HFF-Myc (cell line): ENCODE results near the gene LRRC52.

Experiments
- DNase-seq: peaks from one replicate; pipeline ENCODE4 v3.0.0-alpha.2; 2011; ENCODE audit warnings: low read depth; ENCODE audit errors: extremely low read depth
- H3K4me3 ChIP-seq: replicated peaks from 2 replicates; pipeline ENCODE4 v1.5.1; 2011; ENCODE audit warnings: low read depth, mild to moderate bottlenecking, control low read depth, low read length
- CTCF ChIP-seq: IDR thresholded peaks from 2 replicates; pipeline ENCODE4 v1.5.1; 2012; ENCODE audit warnings: mild to moderate bottlenecking, low read depth, low read length, control low read depth; ENCODE audit errors: missing control alignments

The LRRC52 gene

GRCh38 chr1:165612062-165612461 lies 68.3 kb downstream of the LRRC52 start:
- no peak for TF ChIP-seq CTCF
- no peak overlapping the region for H3K4me3 ChIP-seq
- DNase-seq = no peak
